ENCODE data around the gene SLC13A5.
"Not testable (repeated sequence)": the region's sequence is repeated elsewhere in the genome, so short reads cannot be mapped to it uniquely, and the experiment has no call there.

Gene SLC13A5

GRCh38 chr17:6683081-6683684 is 30.0 kb downstream of the SLC13A5 start:
- no peak for DNase-seq

GRCh38 chr17:6682339-6682738 is 30.8 kb downstream of the SLC13A5 start:
- DNase-seq: no peak

GRCh38 chr17:6681671-6682070 is 31.5 kb downstream of the SLC13A5 start:
- no peak for DNase-seq

- DNase-seq: no peak
Observed at GRCh38 chr17:6681176-6681575, 32.0 kb downstream of the SLC13A5 start.

- DNase-seq: no peak
Observed at GRCh38 chr17:6679241-6679640, 33.9 kb downstream of the SLC13A5 start.

- no peak for DNase-seq
Observed at GRCh38 chr17:6677946-6678345, 35.2 kb downstream of the SLC13A5 start.

- peak; percentile 6 for DNase-seq
Observed at GRCh38 chr17:6677158-6677831, 35.9 kb downstream of the SLC13A5 start.

- no peak for DNase-seq
Observed at GRCh38 chr17:6676802-6677157, 36.4 kb downstream of the SLC13A5 start.

- DNase-seq: no peak
Observed at GRCh38 chr17:6675201-6675825, 37.9 kb downstream of the SLC13A5 start.

GRCh38 chr17:6674586-6674985 is 38.6 kb downstream of the SLC13A5 start:
- DNase-seq: no peak

- no peak for DNase-seq
Observed at GRCh38 chr17:6671431-6671830, 41.7 kb downstream of the SLC13A5 start.

GRCh38 chr17:6670999-6671398 is 42.2 kb downstream of the SLC13A5 start:
- DNase-seq: no peak

GRCh38 chr17:6670571-6670970 is 42.6 kb downstream of the SLC13A5 start:
- DNase-seq: no peak

- no peak for DNase-seq
Observed at GRCh38 chr17:6669479-6670212, 43.5 kb downstream of the SLC13A5 start.

- no peak for DNase-seq
Observed at GRCh38 chr17:6668727-6669425, 44.3 kb downstream of the SLC13A5 start.

GRCh38 chr17:6668219-6668618 is 45.0 kb downstream of the SLC13A5 start:
- no peak for DNase-seq

GRCh38 chr17:6667516-6667915 is 45.7 kb downstream of the SLC13A5 start:
- DNase-seq: no peak

GRCh38 chr17:6666557-6666956 is 46.6 kb downstream of the SLC13A5 start:
- no peak for DNase-seq

- no peak for DNase-seq
Observed at GRCh38 chr17:6666077-6666521, 47.1 kb downstream of the SLC13A5 start.

- not testable (repeated sequence) for DNase-seq
Observed at GRCh38 chr17:6663200-6663599, 50.0 kb downstream of the SLC13A5 start.

- no peak for DNase-seq
Observed at GRCh38 chr17:6661464-6661848, 51.7 kb downstream of the SLC13A5 start.

- DNase-seq: no peak
Observed at GRCh38 chr17:6660805-6661463, 52.2 kb downstream of the SLC13A5 start.

- no peak for DNase-seq
Observed at GRCh38 chr17:6660101-6660500, 53.1 kb downstream of the SLC13A5 start.

Measured in DMS79 (cell line).